H1 (cell line): ENCODE measurements around the gene SENP7. TPM values are rescaled to one million over a fixed set of nuclear protein-coding genes. Genes with fewer than 3 reads are reported as not detected.

Source experiments
- CTCF ChIA-PET: fragments of 300-600 bp; sonication (Branson Sonifier 250); formaldehyde crosslinking; loops from one replicate; lab custom pipeline; 2021; ENCODE audit not compliant: partially characterized antibody; lab: Charles Lee
- POLR2A ChIA-PET: fragments of 300-600 bp; sonication (Branson Sonifier 250); formaldehyde crosslinking; loops from one replicate; lab custom pipeline; 2021; ENCODE audit warnings: inconsistent platforms; ENCODE audit not compliant: partially characterized antibody; lab: Charles Lee
- DNase-seq, 2 experiments: peaks; one replicate each; pipeline versions ENCODE4 v3.0.0 to v3.0.0-alpha.2; 2010 to 2022; ENCODE audit warnings: low spot score in 2 of 2, low read depth in 1 of 2, mixed read lengths in 1 of 2
- FAIRE-seq: peaks from 2 replicates; lab custom pipeline; 2011; peaks lifted over from hg19 to GRCh38; lab: Jason Lieb, UNC
- H2AFZ ChIP-seq: 2 replicates; pipeline ENCODE4 v1.8.1; 2012; ENCODE audit warnings: low read length, inconsistent platforms
- H2AK5ac ChIP-seq: 2 replicates; pipeline ENCODE4 v1.6.1; 2013; ENCODE audit warnings: low read depth, low read length
- H2BK120ac ChIP-seq: replicated peaks from 2 replicates; pipeline ENCODE3; 2013; ENCODE audit warnings: low read depth, low read length, inconsistent platforms
- H2BK12ac ChIP-seq: 2 replicates; pipeline ENCODE4 v1.6.1; 2013; ENCODE audit warnings: low read depth, low read length
- H2BK15ac ChIP-seq: 2 replicates; pipeline ENCODE4 v1.6.1; 2013; ENCODE audit warnings: low read length
- H2BK20ac ChIP-seq: 2 replicates; pipeline ENCODE4 v1.6.1; 2013; ENCODE audit warnings: low read length
- H2BK5ac ChIP-seq: 2 replicates; pipeline ENCODE4 v1.6.1; 2013; ENCODE audit warnings: low read depth, low read length
- H3K14ac ChIP-seq: 2 replicates; pipeline ENCODE4 v1.6.1; 2013; ENCODE audit warnings: inconsistent platforms; ENCODE audit not compliant: insufficient read length
- H3K18ac ChIP-seq: 2 replicates; pipeline ENCODE4 v1.6.1; 2013; ENCODE audit warnings: low read length; ENCODE audit errors: extremely low read depth
- H3K23ac ChIP-seq: 2 replicates; pipeline ENCODE4 v1.6.1; 2013; ENCODE audit warnings: inconsistent platforms; ENCODE audit not compliant: insufficient read length
- H3K23me2 ChIP-seq: 2 replicates; pipeline ENCODE4 v1.6.1; 2013; ENCODE audit warnings: low read depth, low read length
- H3K27ac ChIP-seq: 2 replicates; pipeline ENCODE4 v1.6.1; 2011; ENCODE audit warnings: low read depth, low read length, inconsistent platforms
- H3K27me3 ChIP-seq, 4 experiments: replicated peaks in 1 of 4; 1 replicate in 1 of 4; 2 replicates in 3 of 4; pipeline versions ENCODE4 v1.6.1 to v1.8.1; 2011 to 2013; ENCODE audit warnings: low read length in 3 of 4, mild to moderate bottlenecking in 3 of 4, inconsistent platforms in 2 of 4, mixed read lengths in 2 of 4, moderate library complexity in 1 of 4; ENCODE audit not compliant: control insufficient read depth in 3 of 4, insufficient read depth in 3 of 4; ENCODE audit errors: extremely low read depth in 1 of 4
- H3K36me3 ChIP-seq, 4 experiments: 2 replicates each; pipeline versions ENCODE4 v1.6.1 to v1.8.1; 2011 to 2013; ENCODE audit warnings: mild to moderate bottlenecking in 4 of 4, low read length in 3 of 4, moderate library complexity in 2 of 4, control low read depth in 1 of 4, inconsistent platforms in 1 of 4; ENCODE audit not compliant: insufficient read depth in 4 of 4, control insufficient read depth in 2 of 4
- H3K4ac ChIP-seq: replicated peaks from 2 replicates; pipeline ENCODE3; 2013; ENCODE audit warnings: low read length, low read depth, mixed read lengths, inconsistent platforms; ENCODE audit not compliant: insufficient read length
- H3K4me1 ChIP-seq, 4 experiments: replicated peaks in 1 of 4; 1 replicate in 1 of 4; 2 replicates in 3 of 4; pipeline versions ENCODE4 v1.6.1 to v1.8.1; 2011 to 2013; ENCODE audit warnings: low read length in 3 of 4, inconsistent platforms in 2 of 4, mixed read lengths in 1 of 4; ENCODE audit not compliant: insufficient read depth in 4 of 4, control insufficient read depth in 3 of 4
- H3K4me2 ChIP-seq, 2 experiments: 2 replicates each; pipeline versions ENCODE4 v1.6.1 to v1.8.1; 2011 to 2013; ENCODE audit warnings: low read depth in 2 of 2, low read length in 2 of 2, control low read depth in 1 of 2, inconsistent platforms in 1 of 2, mild to moderate bottlenecking in 1 of 2; ENCODE audit not compliant: insufficient read depth in 1 of 2
- H3K4me3 ChIP-seq, 4 experiments: fragments of 200-600, 300-600 bp in 1 of 4; sonication (generic), shearing (Covaris generic), sonication (Bioruptor Twin) in 1 of 4; 2 replicates each; pipeline versions ENCODE4 v1.5.1 to v1.8.1; 2011 to 2016; ENCODE audit warnings: low read length in 4 of 4, low read depth in 3 of 4, control low read depth in 2 of 4, inconsistent platforms in 2 of 4, mild to moderate bottlenecking in 2 of 4, mixed read lengths in 1 of 4, moderate library complexity in 1 of 4; ENCODE audit not compliant: insufficient read depth in 2 of 4; ENCODE audit errors: extremely low read depth in 1 of 4
- H3K56ac ChIP-seq: replicated peaks from 2 replicates; pipeline ENCODE3; 2013; ENCODE audit warnings: low read depth, mild to moderate bottlenecking, mixed read lengths, low read length, inconsistent platforms; ENCODE audit not compliant: insufficient read length
- H3K79me1 ChIP-seq: 2 replicates; pipeline ENCODE4 v1.6.1; 2013; ENCODE audit warnings: low read depth, low read length, control low read depth
- H3K79me2 ChIP-seq, 2 experiments: 2 replicates each; pipeline versions ENCODE4 v1.6.1 to v1.8.1; 2012 to 2013; ENCODE audit warnings: low read length in 2 of 2, mild to moderate bottlenecking in 2 of 2, inconsistent platforms in 1 of 2; ENCODE audit not compliant: insufficient read depth in 2 of 2, control insufficient read depth in 1 of 2
- H3K9ac ChIP-seq, 4 experiments: replicated peaks in 1 of 4; 1 replicate in 1 of 4; 2 replicates in 3 of 4; pipeline versions ENCODE4 v1.6.1 to v1.8.1; 2011 to 2013; ENCODE audit warnings: low read depth in 3 of 4, low read length in 3 of 4, control low read depth in 2 of 4, mild to moderate bottlenecking in 2 of 4, moderate library complexity in 2 of 4, inconsistent platforms in 1 of 4; ENCODE audit errors: extremely low read depth in 1 of 4
- H3K9me3 ChIP-seq, 2 experiments: 2 replicates each; pipeline versions ENCODE4 v1.6.1 to v1.8.1; 2012 to 2013; ENCODE audit warnings: mild to moderate bottlenecking in 2 of 2, moderate library complexity in 2 of 2, control low read depth in 1 of 2, inconsistent platforms in 1 of 2, low read depth in 1 of 2, low read length in 1 of 2, mixed read lengths in 1 of 2; ENCODE audit not compliant: insufficient read depth in 2 of 2
- H4K20me1 ChIP-seq, 2 experiments: replicated peaks in 1 of 2; 2 replicates each; pipeline versions ENCODE3 to v1.8.1; 2011 to 2013; ENCODE audit warnings: inconsistent platforms in 2 of 2, low read length in 2 of 2, mild to moderate bottlenecking in 1 of 2; ENCODE audit not compliant: insufficient read depth in 2 of 2, control insufficient read depth in 1 of 2
- H4K5ac ChIP-seq: 2 replicates; pipeline ENCODE4 v1.6.1; 2013; ENCODE audit warnings: low read length, low read depth, mixed read lengths, inconsistent platforms; ENCODE audit not compliant: insufficient read length
- H4K8ac ChIP-seq: 2 replicates; pipeline ENCODE4 v1.8.0; 2013; ENCODE audit warnings: mild to moderate bottlenecking, moderate library complexity, low read length, inconsistent platforms; ENCODE audit not compliant: insufficient read depth; ENCODE audit errors: extremely low read depth
- H4K91ac ChIP-seq: replicated peaks from 2 replicates; pipeline ENCODE3; 2013; ENCODE audit warnings: low read length, mixed read lengths, inconsistent platforms; ENCODE audit not compliant: insufficient read length
- EP300 ChIP-seq, 2 experiments: IDR thresholded peaks; 1 replicate in 1 of 2; 2 replicates in 1 of 2; pipeline ENCODE4 v1.6.1; 2011 to 2012; ENCODE audit warnings: low read depth in 2 of 2, low read length in 2 of 2, mild to moderate bottlenecking in 2 of 2, borderline replicate concordance in 1 of 2, inconsistent platforms in 1 of 2, moderate library complexity in 1 of 2
- SIRT6 ChIP-seq: IDR thresholded peaks from one replicate; pipeline ENCODE4 v1.7.1; 2012; ENCODE audit warnings: low read length, inconsistent platforms
- WGBS, 2 experiments: shearing (Covaris generic) in 1 of 2; methylation state at CpG; one replicate each; pipeline versions ENCODE4 v1.1.6 to v1.1.7; 2013 to 2015; ENCODE audit warnings: low lambda C conversion rate in 2 of 2, mixed read lengths in 2 of 2, inconsistent platforms in 1 of 2, low coverage in 1 of 2, missing lambda C conversion rate in 1 of 2; ENCODE audit not compliant: insufficient replicate concordance in 2 of 2, insufficient coverage in 1 of 2, insufficient read length in 1 of 2; ENCODE audit errors: extremely low coverage in 1 of 2, missing lambda C conversion rate in 1 of 2; 5-methylcytosine and 5-hydroxymethylcytosine counted together
- polyA plus RNA-seq, 7 experiments: library from polyadenylated mRNA; depleted of rRNA in 3 of 7; stranded (reverse) in 5 of 7; unstranded in 2 of 7; fragments of >200 nt in 5 of 7; fragments of 200-250 nt in 2 of 7; gene quantifications; 1 replicate in 5 of 7; 2 replicates in 1 of 7; 4 replicates in 1 of 7; pipeline versions ENCODE4 v1.2.1 to v1.2.3, GENCODE V29; 2011 to 2013; ENCODE audit warnings: missing spikeins in 2 of 7, mixed read lengths in 2 of 7
- total RNA-seq: library from RNA; stranded (reverse); fragmentation: NEBNext Ultra II Directional; extraction: Animal tissue kit (Norgen Biotek cat#: 25700); gene quantifications from 2 replicates; pipeline ENCODE4 v1.2.1, GENCODE V29; 2021

SENP7 gene
- total and polyA plus RNA-seq, 2 of the 8 experiments (the other 6 are each of a cell fraction or from before 2014, with no cell fraction given): 2.8 to 7.8 TPM

DNA sequence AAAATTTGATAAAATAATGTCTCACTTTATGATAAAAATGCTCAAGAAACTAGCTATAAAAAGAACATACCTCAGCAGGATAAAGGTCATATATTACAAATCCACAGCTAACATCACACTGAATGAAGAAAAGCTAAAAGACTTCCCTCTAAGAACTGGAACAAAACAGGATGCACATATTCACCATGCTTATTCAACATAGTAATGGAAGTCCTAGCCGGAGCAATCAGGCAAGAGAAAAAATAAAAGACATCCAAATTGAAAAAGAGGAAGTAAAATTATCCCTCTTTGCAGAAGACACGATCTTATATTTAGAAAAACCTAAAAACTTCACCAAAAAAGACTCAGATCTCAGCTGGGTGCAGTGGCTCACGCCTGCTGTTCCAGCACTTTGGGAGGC lies 34.0 kb downstream of the SENP7 start:
- FAIRE-seq: no peak
- WGBS, 2 experiments: 81% methylated on average over 3 of the region's 3 CpGs; no CpG with 5 or more reads in 1 of the 2 experiments

More for the DNA sequence above, 34.0 kb downstream of the SENP7 start:
- TF ChIP-seq EP300 (IDR thresholded peaks at IDR 0.05; ENCODE audit: borderline replicate concordance in 1 of 2, low read depth in 2 of 2, low read length in 2 of 2) (no peak), SIRT6 (no peak)
- TF ChIP-seq, all 59 proteins: peak for 0
- no peaks in the 10 kb centered on the region for H3K79me2 ChIP-seq
- no peak for DNase-seq
- H2BK20ac ChIP-seq: no peak overlapping the region
- no peak overlapping the region for H3K4me3 ChIP-seq
- no peak overlapping the region for H3K4me2 ChIP-seq
- H3K23me2 ChIP-seq: no peaks in the 10 kb centered on the region
- H4K8ac ChIP-seq: no peak overlapping the region
- no peaks in the 10 kb centered on the region for H3K27me3 ChIP-seq
- H3K14ac ChIP-seq: no peak overlapping the region
- no peak overlapping the region for H3K4ac ChIP-seq
- no peak overlapping the region for H3K23ac ChIP-seq
- no peak overlapping the region for H2AK5ac ChIP-seq
- POLR2A ChIA-PET: interaction anchor here (0.8 kb wide), 1 partner anchor 97 kb away, joined by 3 read pairs; no protein-coding TSS in a partner anchor
- H2BK12ac ChIP-seq: no peak overlapping the region
- H2AFZ ChIP-seq: no peak overlapping the region
- H4K91ac ChIP-seq: no peak overlapping the region
- H3K9ac ChIP-seq: no peak overlapping the region
- H3K4me1 ChIP-seq: no peaks in the 10 kb centered on the region
- no peak overlapping the region for H2BK5ac ChIP-seq
- H3K18ac ChIP-seq: no peak overlapping the region
- H3K27ac ChIP-seq: no peak overlapping the region
- H4K5ac ChIP-seq: no peak overlapping the region
- no peak overlapping the region for H3K56ac ChIP-seq
- H2BK120ac ChIP-seq: no peak overlapping the region
- no peaks in the 10 kb centered on the region for H3K9me3 ChIP-seq
- H2BK15ac ChIP-seq: no peak overlapping the region
- CTCF ChIA-PET: interaction anchor here (1.0 kb wide), 1 partner anchor 95 kb away, joined by 3 read pairs; the partner anchor contains the start of gene PCNP
- H3K79me1 ChIP-seq: no peaks in the 10 kb centered on the region; the same call in 1 of the 2 replicates
- H3K36me3 ChIP-seq: no peaks in the 10 kb centered on the region
- H4K20me1 ChIP-seq: no peaks in the 10 kb centered on the region
